ENCODE results near the gene PRR19. TPM values are rescaled to one million over a fixed set of nuclear protein-coding genes. Genes with fewer than 3 reads are reported as not detected.

PRR19 gene
- polyA plus RNA-seq, 1 donor from 2014 or later, result 2.4 TPM

GRCh38 chr19:42327381-42327780 is 25.4 kb downstream of the PRR19 start:
- Histone ChIP-seq H3K27ac (ENCODE audit: low read length) (no peak overlapping the region), H3K36me3 (ENCODE audit: insufficient read depth, low read length) (no peaks in the 10 kb centered on the region), H3F3A (ENCODE audit: insufficient read depth, low read length, poor library complexity, severe bottlenecking) (no peaks in the 10 kb centered on the region), H3K4me3 (ENCODE audit: low read length) (peak overlapping the region; percentile 93), H3K27me3 (ENCODE audit: insufficient read depth, low read depth, low read length) (peaks cover 24% of the 10 kb centered on the region), H2AFZ (ENCODE audit: low read depth, low read length) (no peak overlapping the region), H3K9ac (ENCODE audit: low read length) (peak overlapping the region; percentile 29), H3K9me3 (ENCODE audit: low read length) (no peaks in the 10 kb centered on the region), H3K79me2 (replicated peaks; ENCODE audit: insufficient read depth, low read length) (peaks cover 40% of the 10 kb centered on the region), H3K4me2 (ENCODE audit: low read length) (peak overlapping the region; percentile 58), H3K9me2 (ENCODE audit: insufficient read depth, low read length) (no peaks in the 10 kb centered on the region), H4K20me1 (ENCODE audit: insufficient read depth) (no peaks in the 10 kb centered on the region)
- TF ChIP-seq EP300 (conservative IDR thresholded peaks at IDR 0.05; ENCODE audit: poor library complexity, severe bottlenecking), result no peak

GRCh38 chr19:42328106-42328505 is 26.2 kb downstream of the PRR19 start:
- Histone ChIP-seq H3K4me2 (ENCODE audit: low read length) (peak overlapping the region; percentile 35), H3F3A (ENCODE audit: insufficient read depth, low read length, poor library complexity, severe bottlenecking) (no peaks in the 10 kb centered on the region), H3K4me3 (ENCODE audit: low read length) (peak overlapping the region; percentile 93), H2AFZ (ENCODE audit: low read depth, low read length) (no peak overlapping the region), H4K20me1 (ENCODE audit: insufficient read depth) (no peaks in the 10 kb centered on the region), H3K9ac (ENCODE audit: low read length) (peak overlapping the region; percentile 38), H3K27me3 (ENCODE audit: insufficient read depth, low read depth, low read length) (peaks cover 20% of the 10 kb centered on the region), H3K9me3 (ENCODE audit: low read length) (no peaks in the 10 kb centered on the region), H3K27ac (ENCODE audit: low read length) (no peak overlapping the region), H3K9me2 (ENCODE audit: insufficient read depth, low read length) (no peaks in the 10 kb centered on the region), H3K36me3 (ENCODE audit: insufficient read depth, low read length) (no peaks in the 10 kb centered on the region), H3K79me2 (replicated peaks; ENCODE audit: insufficient read depth, low read length) (peaks cover 40% of the 10 kb centered on the region)
- TF ChIP-seq MXI1 (conservative IDR thresholded peaks at IDR 0.05; ENCODE audit: poor library complexity, severe bottlenecking), result no peak
- no peak for TF ChIP-seq EZH2 (IDR thresholded peaks at IDR 0.05; ENCODE audit: borderline replicate concordance, insufficient read depth, low read length, poor library complexity, severe bottlenecking)
- TF ChIP-seq RAD21 (conservative IDR thresholded peaks at IDR 0.05), result no peak

- TF ChIP-seq RAD21 (conservative IDR thresholded peaks at IDR 0.05) (no peak), TAF1 (IDR thresholded peaks at IDR 0.05; ENCODE audit: low read depth) (no peak), POLR2AphosphoS5 (IDR thresholded peaks at IDR 0.05) (no peak), MXI1 (conservative IDR thresholded peaks at IDR 0.05; ENCODE audit: poor library complexity, severe bottlenecking) (no peak), EZH2 (IDR thresholded peaks at IDR 0.05; ENCODE audit: borderline replicate concordance, insufficient read depth, low read length, poor library complexity, severe bottlenecking) (no peak), CTCF (IDR thresholded peaks at IDR 0.05; ENCODE audit: poor library complexity, severe bottlenecking) (no peak), EP300 (conservative IDR thresholded peaks at IDR 0.05; ENCODE audit: poor library complexity, severe bottlenecking) (no peak), SMC3 (conservative IDR thresholded peaks at IDR 0.05; ENCODE audit: poor library complexity) (no peak), REST (IDR thresholded peaks at IDR 0.05; ENCODE audit: borderline replicate concordance) (no peak)
- H3K9ac ChIP-seq (ENCODE audit: low read length), result no peak overlapping the region
- H3K27ac ChIP-seq (ENCODE audit: low read length), result no peak overlapping the region
- H3K9me2 ChIP-seq (ENCODE audit: insufficient read depth, low read length), result no peaks in the 10 kb centered on the region
- no peak overlapping the region for H2AFZ ChIP-seq (ENCODE audit: low read depth, low read length)
- H4K20me1 ChIP-seq (ENCODE audit: insufficient read depth), result no peaks in the 10 kb centered on the region
- no peaks in the 10 kb centered on the region for H3F3A ChIP-seq (ENCODE audit: insufficient read depth, low read length, poor library complexity, severe bottlenecking)
- peaks cover 12% of the 10 kb centered on the region for H3K27me3 ChIP-seq (ENCODE audit: insufficient read depth, low read depth, low read length)
- no peaks in the 10 kb centered on the region for H3K9me3 ChIP-seq (ENCODE audit: low read length)
- no peaks in the 10 kb centered on the region for H3K36me3 ChIP-seq (ENCODE audit: insufficient read depth, low read length)
- H3K79me2 ChIP-seq (replicated peaks; ENCODE audit: insufficient read depth, low read length), result peaks cover 40% of the 10 kb centered on the region
- H3K4me2 ChIP-seq (ENCODE audit: low read length), result no peak overlapping the region
- peak overlapping the region; percentile 93 for H3K4me3 ChIP-seq (ENCODE audit: low read length)
Observed at GRCh38 chr19:42328854-42329253, 26.9 kb downstream of the PRR19 start.

All from neural cell (in vitro differentiated cells).